Tibial nerve (tissue), 4 donors: ENCODE data around the gene SYTL3. TPM values are rescaled to one million over a fixed set of nuclear protein-coding genes. Genes with fewer than 3 reads are reported as not detected.

Source experiments
- DNase-seq, 2 donors: peaks; one replicate each; pipeline ENCODE4 v3.0.0-alpha.2; 2019; ENCODE audit warnings: low spot score in 2 of 2
- H3K27ac ChIP-seq, 4 donors: fragments of 200-600 bp; sonication (generic) in 3 of 4; one replicate each; pipeline ENCODE4 v1.5.1; 2017 to 2019; ENCODE audit warnings: mild to moderate bottlenecking in 1 of 4
- H3K27me3 ChIP-seq, 2 donors: fragments of 200-600 bp; sonication (generic) in 1 of 2; one replicate each; pipeline versions ENCODE4 v1.5.1 to v1.6.0; 2017 to 2019
- H3K36me3 ChIP-seq, 3 donors: fragments of 200-600 bp; sonication (generic); one replicate each; pipeline ENCODE4 v1.5.1; 2018 to 2019
- H3K4me1 ChIP-seq, 4 donors: fragments of 200-600 bp; sonication (generic) in 3 of 4; one replicate each; pipeline ENCODE4 v1.5.1; 2017 to 2019
- H3K4me3 ChIP-seq, 4 donors: fragments of 200-600 bp; sonication (generic) in 3 of 4; one replicate each; pipeline ENCODE4 v1.5.1; 2017 to 2019; ENCODE audit warnings: mild to moderate bottlenecking in 1 of 4, moderate library complexity in 1 of 4
- H3K9me3 ChIP-seq, 4 donors: fragments of 200-600 bp; sonication (generic) in 3 of 4; one replicate each; pipeline ENCODE4 v1.5.1; 2017 to 2019
- CTCF ChIP-seq, 5 experiments: fragments of 200-600 bp in 3 of 5; fragments of 450-650 bp in 2 of 5; sonication (generic) in 3 of 5; IDR thresholded peaks; one replicate each; pipeline ENCODE4 v1.5.1; 2016 to 2019; ENCODE audit warnings: antibody characterized with exemption in 5 of 5, mild to moderate bottlenecking in 3 of 5, moderate library complexity in 2 of 5
- EP300 ChIP-seq, 2 donors: sonication (generic); formaldehyde crosslinking; IDR thresholded peaks; one replicate each; pipeline ENCODE4 v1.6.1; 2017; ENCODE audit warnings: antibody characterized with exemption in 2 of 2, mild to moderate bottlenecking in 1 of 2
- POLR2A ChIP-seq, 2 donors: fragments of 450-650 bp; IDR thresholded peaks; one replicate each; pipeline ENCODE4 v1.6.1; 2017; ENCODE audit warnings: antibody characterized with exemption in 2 of 2, mild to moderate bottlenecking in 2 of 2, moderate library complexity in 2 of 2
- WGBS, 2 donors: methylation state at CpG; one replicate each; pipeline ENCODE4 v1.1.5; 2018; 5-methylcytosine and 5-hydroxymethylcytosine counted together
- total RNA-seq, 4 donors: library from RNA; depleted of rRNA; stranded (reverse); fragments of >200 nt; gene quantifications; one replicate each; pipeline ENCODE4 v1.1.0, GENCODE V29; 2016

The SYTL3 gene
- total RNA-seq, 4 donors from 2014 or later = 1.3 to 6.7 (median 3.6) TPM

GRCh38 chr6:158805698-158806377 is 156.0 kb downstream of the SYTL3 start:
- peaks cover 0 to 10% (median 0%) of the 10 kb centered on the region in 3 donors for H3K36me3 ChIP-seq
- no peak for TF ChIP-seq POLR2A (IDR thresholded peaks at IDR 0.05)
- TF ChIP-seq EP300 (IDR thresholded peaks at IDR 0.05) = no peak
- no peak for TF ChIP-seq CTCF (IDR thresholded peaks at IDR 0.05)
- no peaks in the 10 kb centered on the region for H3K9me3 ChIP-seq
- WGBS, 2 donors = 82 to 87% methylated on average over 5 of the region's 5 CpGs
- peaks cover 0 to 60% (median 26%) of the 10 kb centered on the region in 4 donors for H3K4me1 ChIP-seq
- H3K4me3 ChIP-seq = no peak overlapping the region
- H3K27ac ChIP-seq = no peak overlapping the region
- H3K27me3 ChIP-seq = no peaks in the 10 kb centered on the region
- no peak for DNase-seq

- Histone ChIP-seq H3K36me3 (peaks cover 0 to 10% (median 0%) of the 10 kb centered on the region in 3 donors), H3K9me3 (no peaks in the 10 kb centered on the region), H3K27me3 (no peaks in the 10 kb centered on the region), H3K4me1 (peaks cover 0 to 71% (median 35%) of the 10 kb centered on the region in 4 donors), H3K4me3 (no peak overlapping the region), H3K27ac (peak overlapping the region in 2 of 4 donors; percentile 9 to 66)
- TF ChIP-seq POLR2A (IDR thresholded peaks at IDR 0.05) (no peak), EP300 (IDR thresholded peaks at IDR 0.05) (no peak), CTCF (IDR thresholded peaks at IDR 0.05) (no peak)
- no peak for DNase-seq
- WGBS, 2 donors = 72 to 81% methylated on average over 8 of the region's 8 CpGs
Observed at GRCh38 chr6:158807515-158808441, 157.9 kb downstream of the SYTL3 start.

GRCh38 chr6:158808442-158808833 is 158.6 kb downstream of the SYTL3 start:
- Histone ChIP-seq H3K4me1 (peaks cover 0 to 72% (median 34%) of the 10 kb centered on the region in 4 donors), H3K36me3 (peaks cover 0 to 10% (median 0%) of the 10 kb centered on the region in 3 donors), H3K27me3 (no peaks in the 10 kb centered on the region), H3K27ac (peak overlapping the region in 3 of 4 donors; percentile 15 to 66 (median 54)), H3K9me3 (no peaks in the 10 kb centered on the region), H3K4me3 (no peak overlapping the region)
- 85 to 89% methylated on average over 6 of the region's 6 CpGs for WGBS, 2 donors
- DNase-seq = no peak
- TF ChIP-seq EP300 (IDR thresholded peaks at IDR 0.05) (no peak), CTCF (IDR thresholded peaks at IDR 0.05) (no peak), POLR2A (IDR thresholded peaks at IDR 0.05) (no peak)

GRCh38 chr6:158808941-158809678 is 159.3 kb downstream of the SYTL3 start:
- peaks cover 0 to 10% (median 0%) of the 10 kb centered on the region in 3 donors for H3K36me3 ChIP-seq
- 73 to 79% methylated on average over 8 of the region's 8 CpGs for WGBS, 2 donors
- H3K27me3 ChIP-seq = no peaks in the 10 kb centered on the region
- DNase-seq = no peak
- peak overlapping the region in 3 of 4 donors; percentile 15 to 66 (median 54) for H3K27ac ChIP-seq
- no peaks in the 10 kb centered on the region for H3K9me3 ChIP-seq
- TF ChIP-seq EP300 (IDR thresholded peaks at IDR 0.05) (no peak), POLR2A (IDR thresholded peaks at IDR 0.05) (no peak), CTCF (IDR thresholded peaks at IDR 0.05) (no peak)
- H3K4me3 ChIP-seq = no peak overlapping the region
- H3K4me1 ChIP-seq = peaks cover 0 to 73% (median 37%) of the 10 kb centered on the region in 4 donors
